HUES6 (cell line): ENCODE data around the gene UBR4.

Experiments
- H3K27ac ChIP-seq: 2 replicates; pipeline ENCODE4 v1.7.0; 2013; ENCODE audit warnings: low read depth, mild to moderate bottlenecking, low read length, inconsistent platforms
- H3K27me3 ChIP-seq: 2 replicates; pipeline ENCODE4 v1.6.1; 2013; ENCODE audit warnings: low read length; ENCODE audit not compliant: control insufficient read depth, insufficient read depth
- H3K36me3 ChIP-seq: 2 replicates; pipeline ENCODE4 v1.6.1; 2013; ENCODE audit warnings: low read length; ENCODE audit not compliant: control insufficient read depth, insufficient read depth
- H3K4me1 ChIP-seq: 2 replicates; pipeline ENCODE4 v1.6.1; 2013; ENCODE audit warnings: low read length; ENCODE audit not compliant: control insufficient read depth, insufficient read depth
- H3K4me3 ChIP-seq: 2 replicates; pipeline ENCODE4 v1.5.1; 2013; ENCODE audit warnings: low read depth, low read length
- H3K9ac ChIP-seq: one replicate; pipeline ENCODE4 v1.6.1; 2013; ENCODE audit warnings: mild to moderate bottlenecking, low read length
- H3K9me3 ChIP-seq: 2 replicates; pipeline ENCODE4 v1.6.1; 2013; ENCODE audit warnings: low read depth, low read length; ENCODE audit not compliant: control insufficient read depth, insufficient read depth

Gene UBR4

GRCh38 chr1:19115082-19115808 lies 94.8 kb downstream of the UBR4 start:
- H3K36me3 ChIP-seq: peaks cover 99% of the 10 kb centered on the region
- H3K9me3 ChIP-seq: no peaks in the 10 kb centered on the region
- no peak overlapping the region for H3K27ac ChIP-seq
- H3K4me3 ChIP-seq: no peak overlapping the region
- no peak overlapping the region for H3K9ac ChIP-seq
- no peaks in the 10 kb centered on the region for H3K4me1 ChIP-seq
- H3K27me3 ChIP-seq: no peaks in the 10 kb centered on the region

DNA sequence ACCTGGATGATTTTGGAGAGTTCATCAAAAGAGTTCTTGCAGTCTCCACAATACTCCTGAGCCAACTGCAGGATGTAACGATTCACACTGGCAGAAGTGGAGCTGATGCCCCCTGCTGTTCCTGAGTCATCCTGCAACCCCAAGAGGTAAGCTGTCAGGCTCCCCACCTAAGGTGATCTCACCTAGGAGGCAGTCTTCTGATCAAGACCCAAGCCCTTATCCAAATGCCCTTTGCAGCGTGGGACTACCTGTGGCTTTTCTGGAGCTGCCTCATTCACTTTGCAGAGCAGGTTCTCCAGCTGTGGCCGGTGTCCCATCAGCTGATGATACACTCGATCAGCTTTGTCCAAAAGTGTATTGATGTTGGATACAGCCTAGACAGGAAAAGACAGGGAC lies 96.4 kb downstream of the UBR4 start:
- Histone ChIP-seq H3K36me3 (peaks cover 99% of the 10 kb centered on the region), H3K4me3 (no peak overlapping the region), H3K9ac (no peak overlapping the region), H3K27ac (no peak overlapping the region), H3K9me3 (no peaks in the 10 kb centered on the region), H3K27me3 (no peaks in the 10 kb centered on the region), H3K4me1 (no peaks in the 10 kb centered on the region)

DNA sequence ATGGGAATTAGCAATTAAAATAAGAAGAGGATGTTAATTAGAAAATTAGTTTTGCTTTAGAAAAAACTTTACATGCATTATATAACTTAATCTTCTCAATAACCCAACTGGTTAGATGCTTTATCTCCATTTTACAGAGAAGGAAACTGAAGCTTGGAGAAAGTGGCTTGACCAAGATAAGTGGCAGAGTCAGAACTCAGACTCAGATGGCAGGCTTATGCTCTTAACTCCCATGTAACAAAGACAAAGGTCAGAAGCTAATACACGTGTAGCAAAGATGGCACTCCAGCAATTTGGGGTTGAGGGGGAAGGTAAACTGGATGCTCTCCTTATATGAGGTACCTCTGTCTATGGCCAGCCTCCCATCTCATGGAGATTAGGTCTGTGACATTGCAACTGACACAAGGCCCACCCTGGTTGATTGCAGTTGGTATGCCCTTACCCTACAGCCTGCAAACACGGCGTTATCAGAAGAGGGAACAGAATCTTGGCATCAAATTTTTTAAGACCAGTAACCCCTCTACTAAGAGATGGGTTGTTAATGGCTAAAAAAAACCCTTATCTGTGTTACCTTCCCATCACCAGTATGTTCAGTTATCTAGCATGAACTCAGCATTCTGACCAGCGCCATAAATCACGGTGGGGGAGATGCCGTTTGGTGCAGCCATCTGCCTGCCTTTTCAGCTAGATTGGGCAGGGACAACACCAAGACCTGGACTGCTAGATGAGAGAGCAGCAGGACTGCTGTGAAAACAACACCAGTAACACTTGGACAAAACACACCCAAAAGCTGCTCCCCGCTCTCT lies 97.0 kb downstream of the UBR4 start:
- no peaks in the 10 kb centered on the region for H3K27me3 ChIP-seq
- no peak overlapping the region for H3K9ac ChIP-seq
- no peak overlapping the region for H3K27ac ChIP-seq
- H3K4me1 ChIP-seq: no peaks in the 10 kb centered on the region
- H3K4me3 ChIP-seq: no peak overlapping the region
- no peaks in the 10 kb centered on the region for H3K9me3 ChIP-seq
- peaks cover 100% of the 10 kb centered on the region for H3K36me3 ChIP-seq

GRCh38 chr1:19110257-19110927 lies 99.7 kb downstream of the UBR4 start:
- H3K27ac ChIP-seq: no peak overlapping the region
- no peak overlapping the region for H3K4me3 ChIP-seq
- no peak overlapping the region for H3K9ac ChIP-seq
- H3K36me3 ChIP-seq: peaks cover 100% of the 10 kb centered on the region
- H3K4me1 ChIP-seq: no peaks in the 10 kb centered on the region
- H3K9me3 ChIP-seq: no peaks in the 10 kb centered on the region
- no peaks in the 10 kb centered on the region for H3K27me3 ChIP-seq

- Histone ChIP-seq H3K9ac (no peak overlapping the region), H3K4me1 (no peaks in the 10 kb centered on the region), H3K4me3 (no peak overlapping the region), H3K36me3 (peaks cover 100% of the 10 kb centered on the region), H3K9me3 (no peaks in the 10 kb centered on the region), H3K27ac (no peak overlapping the region), H3K27me3 (no peaks in the 10 kb centered on the region)
Observed at GRCh38 chr1:19109545-19109944, 100.5 kb downstream of the UBR4 start.

- H3K4me1 ChIP-seq: no peaks in the 10 kb centered on the region
- H3K36me3 ChIP-seq: peaks cover 100% of the 10 kb centered on the region
- no peak overlapping the region for H3K27ac ChIP-seq
- H3K4me3 ChIP-seq: no peak overlapping the region
- no peaks in the 10 kb centered on the region for H3K9me3 ChIP-seq
- H3K27me3 ChIP-seq: no peaks in the 10 kb centered on the region
- no peak overlapping the region for H3K9ac ChIP-seq
Observed at GRCh38 chr1:19101244-19101643, 108.8 kb downstream of the UBR4 start.

DNA sequence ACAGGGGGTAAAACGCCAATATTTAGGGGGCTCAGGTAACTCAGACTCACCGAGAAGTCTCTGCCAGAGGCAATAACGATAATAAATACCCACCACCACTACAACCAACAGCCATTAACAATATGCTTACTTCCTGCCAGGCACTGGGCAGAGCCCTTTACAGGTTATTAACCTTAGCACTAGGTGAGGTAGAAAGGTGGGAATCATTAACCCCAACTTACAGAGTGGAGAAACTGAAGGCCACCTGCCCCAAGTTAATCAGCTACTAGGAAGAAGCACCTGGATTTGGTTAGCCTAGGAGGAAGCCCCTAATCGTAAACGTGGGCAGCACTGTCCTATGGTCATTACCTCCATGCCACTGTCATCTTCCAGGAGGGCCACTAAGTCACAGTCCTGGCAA lies 110.0 kb downstream of the UBR4 start:
- no peaks in the 10 kb centered on the region for H3K4me1 ChIP-seq
- no peak overlapping the region for H3K9ac ChIP-seq
- no peaks in the 10 kb centered on the region for H3K27me3 ChIP-seq
- no peak overlapping the region for H3K27ac ChIP-seq
- no peak overlapping the region for H3K4me3 ChIP-seq
- no peaks in the 10 kb centered on the region for H3K9me3 ChIP-seq
- peaks cover 100% of the 10 kb centered on the region for H3K36me3 ChIP-seq

- H3K9me3 ChIP-seq: no peaks in the 10 kb centered on the region
- H3K4me1 ChIP-seq: no peaks in the 10 kb centered on the region
- H3K27me3 ChIP-seq: no peaks in the 10 kb centered on the region
- no peak overlapping the region for H3K27ac ChIP-seq
- H3K9ac ChIP-seq: no peak overlapping the region
- H3K36me3 ChIP-seq: peaks cover 100% of the 10 kb centered on the region
- no peak overlapping the region for H3K4me3 ChIP-seq
Observed at GRCh38 chr1:19096990-19097389, 113.1 kb downstream of the UBR4 start.

DNA sequence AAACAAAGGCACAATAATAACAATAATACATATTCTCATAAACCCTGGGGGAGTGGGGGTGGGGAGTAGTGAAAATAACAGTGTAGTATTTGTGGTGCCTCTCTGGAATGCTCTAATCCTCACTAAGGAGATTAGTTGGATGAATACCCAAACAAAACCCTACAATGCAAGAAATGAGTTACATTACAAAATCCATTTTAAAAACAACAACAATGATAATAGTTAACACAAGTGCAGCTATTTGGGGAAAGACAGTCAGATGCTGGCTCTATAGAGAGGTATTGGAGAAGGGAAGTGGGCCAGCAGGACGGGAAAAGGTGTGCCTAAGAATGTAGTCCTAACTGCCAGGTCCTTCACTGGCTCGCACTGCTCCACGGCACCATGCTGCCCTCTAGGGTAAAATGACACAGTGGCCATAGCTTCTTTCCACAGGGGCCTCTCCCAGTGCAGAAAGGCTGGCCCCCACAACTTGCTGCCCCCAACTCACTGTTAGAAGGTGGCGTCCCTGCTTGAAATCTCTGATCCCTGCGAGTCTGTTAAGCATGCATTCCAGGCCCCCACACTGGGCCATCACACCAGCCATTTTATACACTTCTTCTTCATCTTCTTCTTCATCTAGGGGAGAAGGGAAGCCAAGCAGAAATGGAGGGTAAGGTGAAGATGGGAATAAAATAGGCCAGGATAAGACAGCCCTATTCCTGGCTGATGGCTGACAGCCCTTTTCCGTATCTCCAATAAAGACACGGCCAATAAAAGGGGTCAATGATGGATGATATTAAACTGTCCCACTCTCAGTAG lies 113.8 kb downstream of the UBR4 start:
- Histone ChIP-seq H3K27me3 (no peaks in the 10 kb centered on the region), H3K27ac (no peak overlapping the region), H3K9me3 (no peaks in the 10 kb centered on the region), H3K36me3 (peaks cover 100% of the 10 kb centered on the region), H3K4me3 (no peak overlapping the region), H3K9ac (no peak overlapping the region), H3K4me1 (no peaks in the 10 kb centered on the region)

DNA sequence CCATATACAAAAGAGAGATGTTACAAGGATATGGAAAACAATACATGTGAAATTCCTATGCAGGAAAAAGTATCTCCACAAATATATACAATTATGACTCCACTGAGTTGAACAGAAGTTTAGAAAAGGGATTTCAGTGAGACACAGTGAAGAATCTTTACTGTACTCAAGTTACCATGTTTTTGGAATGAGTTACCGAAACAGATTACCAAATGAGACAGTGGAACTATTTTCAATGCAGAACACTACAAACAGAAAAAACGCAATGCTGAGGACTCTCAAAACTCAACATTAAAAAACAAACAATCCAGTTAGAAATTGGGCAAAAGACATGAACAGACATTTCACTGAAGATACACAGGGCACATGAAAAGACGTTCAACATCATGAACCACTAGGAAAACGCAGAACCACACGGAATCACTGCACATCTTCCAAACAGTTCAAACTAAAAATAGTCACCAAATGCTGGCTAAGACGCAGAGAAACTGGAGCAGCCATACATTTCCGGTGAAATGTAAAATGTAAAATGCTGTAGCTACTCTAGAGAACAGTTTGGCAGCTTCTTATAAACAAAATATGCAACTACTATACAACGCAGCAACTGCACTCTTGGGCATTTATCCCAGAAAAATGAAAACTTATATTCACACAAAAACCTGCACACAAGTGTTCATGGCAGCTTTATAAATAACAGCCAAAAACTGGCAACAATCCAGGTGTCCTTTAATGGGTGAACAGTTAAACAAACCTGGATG lies 118.7 kb downstream of the UBR4 start:
- no peak overlapping the region for H3K27ac ChIP-seq
- H3K4me1 ChIP-seq: no peaks in the 10 kb centered on the region
- H3K4me3 ChIP-seq: no peak overlapping the region
- peaks cover 100% of the 10 kb centered on the region for H3K36me3 ChIP-seq
- H3K9ac ChIP-seq: no peak overlapping the region
- no peaks in the 10 kb centered on the region for H3K27me3 ChIP-seq
- H3K9me3 ChIP-seq: no peaks in the 10 kb centered on the region
